SH-SY5Y (cell line): Measurements from ENCODE around the gene TPH2.

Experiments
- GATA2 ChIP-seq: IDR thresholded peaks from 2 replicates; pipeline ENCODE4 v1.6.1; 2011; ENCODE audit warnings: mild to moderate bottlenecking, low read depth, low read length
- GATA3 ChIP-seq: IDR thresholded peaks from 2 replicates; pipeline ENCODE4 v1.6.1; 2011; ENCODE audit warnings: low read depth, mild to moderate bottlenecking, low read length, moderate library complexity

DNA sequence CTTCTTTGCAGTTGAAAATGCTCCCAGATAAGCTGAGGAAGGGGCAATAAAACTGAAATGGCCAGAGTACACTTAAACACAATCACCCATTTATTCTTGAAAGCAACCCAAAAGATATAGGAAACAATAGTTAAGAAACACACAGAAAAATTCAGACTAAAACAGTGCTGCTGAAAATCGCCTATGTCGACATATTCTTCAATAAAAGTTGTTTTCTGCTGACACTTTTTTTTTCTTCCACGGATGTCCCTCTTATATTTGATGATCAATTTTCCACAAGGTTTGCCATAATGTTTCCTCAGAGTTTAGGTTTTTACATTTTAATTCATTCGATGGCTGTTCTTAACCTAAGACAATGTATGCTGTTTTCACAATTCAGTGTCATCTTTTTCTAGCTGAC lies 74.2 kb downstream of the TPH2 start:
- TF ChIP-seq GATA2 (no peak), GATA3 (no peak)
